Measurements from ENCODE around the gene CD36. TPM values are rescaled to one million over a fixed set of nuclear protein-coding genes. Genes with fewer than 3 reads are reported as not detected.

The CD36 gene
- polyA plus RNA-seq, 1 experiment = 0.51 TPM

DNA sequence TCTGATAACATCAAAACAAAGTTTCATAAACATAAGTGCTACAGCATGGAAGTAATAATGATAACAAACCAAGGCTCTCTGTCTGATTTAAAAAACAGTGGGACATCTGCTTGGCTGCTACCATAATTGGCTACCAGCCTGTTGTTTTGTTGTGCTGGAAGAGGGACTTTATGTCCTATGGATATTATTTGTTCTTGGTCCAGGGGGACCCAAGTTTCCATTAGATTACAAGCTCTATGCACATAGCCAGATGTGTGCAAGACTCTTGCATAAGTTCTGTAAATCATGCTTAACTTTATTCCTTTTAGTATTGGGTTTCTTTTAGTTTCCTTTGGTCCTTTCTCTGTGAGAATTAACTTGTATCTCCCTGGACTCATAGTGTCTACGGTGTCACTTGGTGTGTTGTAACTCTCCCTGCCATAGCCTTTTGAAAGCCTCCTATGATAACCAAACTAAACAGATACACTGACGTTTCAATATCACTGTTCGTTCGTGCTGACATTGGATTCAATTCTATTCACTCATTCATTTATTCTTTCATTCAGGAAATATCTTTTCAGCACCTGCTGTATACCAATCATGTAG is 41.4 kb upstream of the CD36 start:
- CTCF ChIA-PET = interaction anchor here (1.7 kb wide), 1 partner anchor 9 kb away, joined by 5 read pairs; no protein-coding TSS in a partner anchor
- no peaks in the 10 kb centered on the region; the same call in 1 of the 2 replicates for H3K9me3 ChIP-seq (ENCODE audit: control insufficient read depth, insufficient read depth, low read length)
- POLR2A ChIA-PET = no interaction called here
- H3K4me3 ChIP-seq (ENCODE audit: low read depth, low read length) = no peak overlapping the region
- no peaks in the 10 kb centered on the region for H3K27me3 ChIP-seq (ENCODE audit: control insufficient read depth, insufficient read depth, low read length)
- DNase-seq (ENCODE audit: low read depth, low spot score) = no peak
- no peak overlapping the region for H3K27ac ChIP-seq (ENCODE audit: low read depth, low read length)
- no peak for TF ChIP-seq CTCF (IDR thresholded peaks at IDR 0.05; ENCODE audit: low read depth, low read length)

- Histone ChIP-seq H3K4me3 (ENCODE audit: low read depth, low read length) (no peak overlapping the region), H3K9me3 (ENCODE audit: control insufficient read depth, insufficient read depth, low read length) (no peaks in the 10 kb centered on the region; the same call in 1 of the 2 replicates), H3K27ac (ENCODE audit: low read depth, low read length) (no peak overlapping the region), H3K27me3 (ENCODE audit: control insufficient read depth, insufficient read depth, low read length) (no peaks in the 10 kb centered on the region)
- DNase-seq (ENCODE audit: low read depth, low spot score) = no peak
- ChIA-PET POLR2A (no interaction called here), CTCF (interaction anchor here (1.7 kb wide), 1 partner anchor 9 kb away, joined by 5 read pairs; no protein-coding TSS in a partner anchor)
- no peak for TF ChIP-seq CTCF (IDR thresholded peaks at IDR 0.05; ENCODE audit: low read depth, low read length)
These were observed 40.6 kb upstream of the CD36 start for GRCh38 chr7:80597875-80598274.

DNA sequence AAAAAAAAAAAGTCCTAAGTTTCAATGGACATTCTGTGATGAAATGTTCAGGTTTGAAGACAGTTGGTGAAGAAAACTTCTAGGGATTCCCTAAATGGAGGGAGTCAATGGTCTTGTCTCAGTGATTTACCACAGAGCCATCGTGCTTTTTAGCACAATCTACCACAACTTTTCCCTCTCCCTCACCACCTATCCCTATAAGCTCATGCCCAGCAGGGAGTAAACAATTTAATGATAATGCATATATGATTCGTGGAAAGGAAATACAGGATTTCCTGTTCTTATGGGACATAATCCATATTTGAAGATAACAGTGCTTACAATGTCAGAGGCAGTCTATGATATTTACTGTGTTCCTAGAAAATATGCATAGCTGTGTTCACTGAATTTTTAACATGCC is 38.4 kb upstream of the CD36 start:
- no peak for TF ChIP-seq CTCF (IDR thresholded peaks at IDR 0.05; ENCODE audit: low read depth, low read length)
- Histone ChIP-seq H3K9me3 (ENCODE audit: control insufficient read depth, insufficient read depth, low read length) (no peaks in the 10 kb centered on the region), H3K4me3 (ENCODE audit: low read depth, low read length) (no peak overlapping the region), H3K27ac (ENCODE audit: low read depth, low read length) (no peak overlapping the region), H3K27me3 (ENCODE audit: control insufficient read depth, insufficient read depth, low read length) (no peaks in the 10 kb centered on the region)
- CTCF ChIA-PET = no interaction called here
- DNase-seq (ENCODE audit: low read depth, low spot score) = no peak
- POLR2A ChIA-PET = no interaction called here

GRCh38 chr7:80601999-80602398 is 36.4 kb upstream of the CD36 start:
- ChIA-PET POLR2A (no interaction called here), CTCF (no interaction called here)
- DNase-seq (ENCODE audit: low read depth, low spot score) = no peak
- Histone ChIP-seq H3K4me3 (ENCODE audit: low read depth, low read length) (no peak overlapping the region), H3K27me3 (ENCODE audit: control insufficient read depth, insufficient read depth, low read length) (no peaks in the 10 kb centered on the region), H3K9me3 (ENCODE audit: control insufficient read depth, insufficient read depth, low read length) (no peaks in the 10 kb centered on the region), H3K27ac (ENCODE audit: low read depth, low read length) (no peak overlapping the region)
- TF ChIP-seq CTCF (IDR thresholded peaks at IDR 0.05; ENCODE audit: low read depth, low read length) = no peak

GRCh38 chr7:80603940-80604339 is 34.5 kb upstream of the CD36 start:
- TF ChIP-seq CTCF (IDR thresholded peaks at IDR 0.05; ENCODE audit: low read depth, low read length) = no peak
- Histone ChIP-seq H3K4me3 (ENCODE audit: low read depth, low read length) (no peak overlapping the region), H3K9me3 (ENCODE audit: control insufficient read depth, insufficient read depth, low read length) (no peaks in the 10 kb centered on the region), H3K27ac (ENCODE audit: low read depth, low read length) (no peak overlapping the region), H3K27me3 (ENCODE audit: control insufficient read depth, insufficient read depth, low read length) (no peaks in the 10 kb centered on the region)
- CTCF ChIA-PET = no interaction called here
- POLR2A ChIA-PET = no interaction called here
- no peak for DNase-seq (ENCODE audit: low read depth, low spot score)
